ENCODE results near the gene C1orf167. TPM values are rescaled to one million over a fixed set of nuclear protein-coding genes. Genes with fewer than 3 reads are reported as not detected.

Gene C1orf167
- total and polyA plus RNA-seq, 2 of the 13 experiments (the other 11 are each of a cell fraction or from before 2014, with no cell fraction given) = not detected

GRCh38 chr1:11805422-11806306, 43.7 kb downstream of the C1orf167 start, which contains the start of the genes CLCN6 and MTHFR (continued):
- TF ChIP-seq, protein P1, sequence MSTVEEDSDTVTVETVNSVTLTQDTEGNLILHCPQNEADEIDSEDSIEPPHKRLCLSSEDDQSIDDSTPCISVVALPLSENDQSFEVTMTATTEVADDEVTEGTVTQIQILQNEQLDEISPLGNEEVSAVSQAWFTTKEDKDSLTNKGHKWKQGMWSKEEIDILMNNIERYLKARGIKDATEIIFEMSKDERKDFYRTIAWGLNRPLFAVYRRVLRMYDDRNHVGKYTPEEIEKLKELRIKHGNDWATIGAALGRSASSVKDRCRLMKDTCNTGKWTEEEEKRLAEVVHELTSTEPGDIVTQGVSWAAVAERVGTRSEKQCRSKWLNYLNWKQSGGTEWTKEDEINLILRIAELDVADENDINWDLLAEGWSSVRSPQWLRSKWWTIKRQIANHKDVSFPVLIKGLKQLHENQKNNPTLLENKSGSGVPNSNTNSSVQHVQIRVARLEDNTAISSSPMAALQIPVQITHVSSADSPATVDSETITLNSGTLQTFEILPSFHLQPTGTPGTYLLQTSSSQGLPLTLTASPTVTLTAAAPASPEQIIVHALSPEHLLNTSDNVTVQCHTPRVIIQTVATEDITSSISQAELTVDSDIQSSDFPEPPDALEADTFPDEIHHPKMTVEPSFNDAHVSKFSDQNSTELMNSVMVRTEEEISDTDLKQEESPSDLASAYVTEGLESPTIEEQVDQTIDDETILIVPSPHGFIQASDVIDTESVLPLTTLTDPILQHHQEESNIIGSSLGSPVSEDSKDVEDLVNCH (CRISPR knock-in tag; IDR thresholded peaks at IDR 0.05) = no peak
- TF ChIP-seq ZSCAN22 (CRISPR knock-in tag; IDR thresholded peaks at IDR 0.05) (peak; percentile 35; the same call in 1 of the 2 replicates), TFAP4 (IDR thresholded peaks at IDR 0.05; ENCODE audit: borderline replicate concordance, low read depth) (peak; percentile 86; the same call in 1 of the 2 replicates), SSRP1 (CRISPR knock-in tag; IDR thresholded peaks at IDR 0.05) (no peak), ZNF446 (CRISPR knock-in tag; IDR thresholded peaks at IDR 0.05) (no peak), JUND (CRISPR knock-in tag; IDR thresholded peaks at IDR 0.05) (peak; percentile 12; the same call in 1 of the 2 replicates), ZNF614 (CRISPR knock-in tag; IDR thresholded peaks at IDR 0.05; ENCODE audit: borderline replicate concordance) (peak; percentile 23; the same call in 1 of the 2 replicates), ZSCAN29 (CRISPR knock-in tag; conservative IDR thresholded peaks at IDR 0.05) (no peak), GRHL1 (CRISPR knock-in tag; conservative IDR thresholded peaks at IDR 0.05) (no peak), ZNF572 (CRISPR knock-in tag; IDR thresholded peaks at IDR 0.05) (peak; percentile 82; the same call in 1 of the 2 replicates), ZNF639 (CRISPR knock-in tag; conservative IDR thresholded peaks at IDR 0.05) (peak; percentile 63), ZFP1 (CRISPR knock-in tag; IDR thresholded peaks at IDR 0.05) (no peak; the same call in 1 of the 2 replicates), MLX (CRISPR knock-in tag; IDR thresholded peaks at IDR 0.05) (peak; percentile 90), ZNF589 (CRISPR knock-in tag; conservative IDR thresholded peaks at IDR 0.05) (peak; percentile 92), ZFP62 (CRISPR knock-in tag; IDR thresholded peaks at IDR 0.05) (no peak), ZNF839 (CRISPR knock-in tag; IDR thresholded peaks at IDR 0.05; ENCODE audit: borderline replicate concordance) (peak; percentile 85), ZNF543 (CRISPR knock-in tag; IDR thresholded peaks at IDR 0.05) (peak; percentile 33), POGZ (CRISPR knock-in tag; IDR thresholded peaks at IDR 0.05) (peak; percentile 83), ZNF256 (CRISPR knock-in tag; conservative IDR thresholded peaks at IDR 0.05) (no peak; the same call in 1 of the 2 replicates)
- TF ChIP-seq, protein P2, sequence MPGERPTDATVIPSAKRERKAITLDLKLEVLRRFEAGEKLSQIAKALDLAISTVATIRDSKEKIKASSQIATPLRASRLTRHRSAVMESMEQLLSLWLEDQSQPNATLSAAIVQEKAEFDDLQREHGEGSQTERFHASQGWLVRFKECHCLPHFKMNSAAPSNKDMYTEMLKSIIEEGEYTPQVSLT (CRISPR knock-in tag; IDR thresholded peaks at IDR 0.05; ENCODE audit: borderline replicate concordance, low read depth) = no peak
- TF ChIP-seq, protein P3, sequence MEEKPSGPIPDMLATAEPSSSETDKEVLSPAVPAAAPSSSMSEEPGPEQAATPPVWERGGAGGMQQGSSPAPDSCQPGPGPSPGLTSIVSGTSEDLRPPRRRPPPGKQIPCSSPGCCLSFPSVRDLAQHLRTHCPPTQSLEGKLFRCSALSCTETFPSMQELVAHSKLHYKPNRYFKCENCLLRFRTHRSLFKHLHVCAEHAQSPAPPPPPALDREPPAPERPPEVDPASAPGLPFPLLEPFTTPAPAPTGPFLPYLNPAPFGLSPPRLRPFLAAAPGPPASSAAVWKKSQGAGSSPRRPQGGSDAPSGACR (CRISPR knock-in tag; IDR thresholded peaks at IDR 0.05) = peak; percentile 43; the same call in 1 of the 2 replicates

Data from HepG2 (cell line).